A549 (cell line): ENCODE measurements around the gene EPS15. TPM values are rescaled to one million over a fixed set of nuclear protein-coding genes. Genes with fewer than 3 reads are reported as not detected.
"Not testable (repeated sequence)": the region's sequence is repeated elsewhere in the genome, so short reads cannot be mapped to it uniquely, and the experiment has no call there.

Source experiments
- ATAC-seq, 2 experiments: fragments of 200-7000 bp in 1 of 2; fragments of >200 bp in 1 of 2; cut with Nextera tagmentation in 1 of 2; cut with Tn5 transposase in 1 of 2; 3 replicates each; pipeline versions ENCODE4 v1.8.0 to v1.9.1; 2018 to 2020; ENCODE audit warnings: mild to moderate bottlenecking in 1 of 2, moderate library complexity in 1 of 2
- CTCF ChIA-PET: fragments of 300-600 bp; sonication (Branson Sonifier 250); formaldehyde crosslinking; extraction: SDS; loops from one replicate; lab custom pipeline; 2021; ENCODE audit warnings: antibody characterized with exemption, inconsistent platforms; lab: Yijun Ruan, JAX
- POLR2A ChIA-PET: fragments of 350-600 bp; formaldehyde crosslinking; extraction: SDS; loops from one replicate; lab custom pipeline; 2021; ENCODE audit warnings: antibody characterized with exemption, inconsistent platforms; lab: Yijun Ruan, JAX
- DNase-seq, 2 experiments: peaks; one replicate each; pipeline versions ENCODE4 v3.0.0 to v3.0.0-alpha.2; 2011 to 2016; ENCODE audit warnings: low read depth in 1 of 2, low spot score in 1 of 2
- FAIRE-seq: peaks from 2 replicates; lab custom pipeline; 2011; peaks lifted over from hg19 to GRCh38; lab: Jason Lieb, UNC
- H3K27ac ChIP-seq, 2 experiments: fragments of >200 bp; sonication (Bioruptor Twin); formaldehyde crosslinking; 3 replicates each; pipeline ENCODE4 v1.5.1; 2016 to 2017
- H3K4me1 ChIP-seq: fragments of >200 bp; sonication (Bioruptor Twin); formaldehyde crosslinking; 3 replicates; pipeline ENCODE4 v1.6.1; 2016
- H3K4me2 ChIP-seq: fragments of >200 bp; sonication (Bioruptor Twin); formaldehyde crosslinking; 3 replicates; pipeline ENCODE4 v1.6.1; 2016
- H3K4me3 ChIP-seq: fragments of >200 bp; sonication (Bioruptor Twin); formaldehyde crosslinking; 3 replicates; pipeline ENCODE4 v1.5.1; 2016
- H3K9me3 ChIP-seq: fragments of >200 bp; sonication (Bioruptor Twin); formaldehyde crosslinking; 3 replicates; pipeline ENCODE4 v1.6.1; 2016
- CHD4 ChIP-seq: fragments of 200-600 bp; sonication (generic); IDR thresholded peaks from 2 replicates; pipeline ENCODE4 v1.6.1; 2016; ENCODE audit warnings: antibody characterized with exemption, mild to moderate bottlenecking, borderline replicate concordance
- EHMT2 ChIP-seq: fragments of 200-600 bp; sonication (generic); IDR thresholded peaks from 2 replicates; pipeline ENCODE4 v1.6.1; 2016; ENCODE audit warnings: antibody characterized with exemption, low read depth, mild to moderate bottlenecking, moderate library complexity
- FOSB ChIP-seq: fragments of 250-450 bp; sonication (Bioruptor Pico); IDR thresholded peaks from 2 replicates; pipeline ENCODE4 v1.5.0; 2020; ENCODE audit warnings: mild to moderate bottlenecking, moderate library complexity
- FOSL2 ChIP-seq, 2 experiments: fragments of 450-650 bp in 1 of 2; fragments of >200 bp in 1 of 2; sonication (Bioruptor Twin) in 1 of 2; formaldehyde crosslinking; IDR thresholded peaks; 2 replicates each; pipeline versions ENCODE4 v1.5.0 to v1.6.1; 2016 to 2020; ENCODE audit warnings: mild to moderate bottlenecking in 1 of 2, moderate library complexity in 1 of 2
- HOXB13 ChIP-seq: fragments of 250-450 bp; sonication (Bioruptor Pico); IDR thresholded peaks from 2 replicates; pipeline ENCODE4 v1.5.0; 2020; ENCODE audit warnings: low read depth, mild to moderate bottlenecking, moderate library complexity
- JUNB ChIP-seq: fragments of >200 bp; sonication (Bioruptor Twin); formaldehyde crosslinking; IDR thresholded peaks from 2 replicates; pipeline ENCODE4 v1.6.1; 2016
- MAFK ChIP-seq: fragments of 450-650 bp; IDR thresholded peaks from 2 replicates; pipeline ENCODE4 v1.6.1; 2014; ENCODE audit not compliant: partially characterized antibody
- MYC ChIP-seq: IDR thresholded peaks from 2 replicates; pipeline ENCODE4 v1.6.1; 2012; ENCODE audit warnings: mild to moderate bottlenecking, inconsistent platforms, low read length, improper control_type of control experiment, borderline replicate concordance
- NPAS2 ChIP-seq: fragments of 250-450 bp; sonication (Bioruptor Pico); IDR thresholded peaks from 2 replicates; pipeline ENCODE4 v1.8.0; 2022; ENCODE audit warnings: mild to moderate bottlenecking, moderate library complexity, borderline replicate concordance
- POLR2A ChIP-seq: IDR thresholded peaks from 2 replicates; pipeline ENCODE4 v1.6.1; 2012; ENCODE audit warnings: mild to moderate bottlenecking, low read length
- POLR2AphosphoS2 ChIP-seq: conservative IDR thresholded peaks from 2 replicates; pipeline ENCODE4 v1.6.1; 2012; ENCODE audit warnings: low read length, improper control_type of control experiment, inconsistent platforms
- TP53 ChIP-seq: fragments of 250-450 bp; sonication (Bioruptor Pico); IDR thresholded peaks from 2 replicates; pipeline ENCODE4 v1.5.0; 2021; ENCODE audit warnings: mild to moderate bottlenecking, moderate library complexity
- USF2 ChIP-seq: fragments of 450-650 bp; IDR thresholded peaks from 2 replicates; pipeline ENCODE4 v1.6.1; 2014; ENCODE audit warnings: antibody characterized with exemption
- ZNF302 ChIP-seq: fragments of 250-450 bp; sonication (Bioruptor Pico); IDR thresholded peaks from 2 replicates; pipeline ENCODE4 v1.9.0; 2021; ENCODE audit warnings: inconsistent platforms, mild to moderate bottlenecking, moderate library complexity
- ZSCAN20 ChIP-seq: fragments of 250-450 bp; sonication (Bioruptor Pico); IDR thresholded peaks from 2 replicates; pipeline ENCODE4 v1.8.0; 2022; ENCODE audit warnings: mild to moderate bottlenecking, moderate library complexity
- WGBS: methylation state at CpG from one replicate; pipeline ENCODE4 v1.1.6; 2017; ENCODE audit errors: missing lambda C conversion rate; 5-methylcytosine and 5-hydroxymethylcytosine counted together
- polyA plus RNA-seq, 4 experiments: library from polyadenylated mRNA; depleted of rRNA in 3 of 4; stranded (reverse); fragments of >200 nt; fragmentation: RNase III in 1 of 4; extraction: RNeasy Plus Mini Kit Qiagen cat#74134 plus additional on column Dnase treatment in 1 of 4; gene quantifications; 2 replicates in 3 of 4; 3 replicates in 1 of 4; pipeline ENCODE4 v1.2.3, GENCODE V29; 2011 to 2017
- TF ChIP-seq, protein P1 (sequence below): fragments of 250-450 bp; sonication (Bioruptor Pico); IDR thresholded peaks from 2 replicates; pipeline ENCODE4 v1.5.0; 2021; ENCODE audit warnings: mild to moderate bottlenecking, moderate library complexity, borderline replicate concordance
- TF ChIP-seq, protein P2 (sequence below): IDR thresholded peaks from 2 replicates; pipeline ENCODE4 v1.6.1; 2012; ENCODE audit warnings: low read depth, borderline replicate concordance
- TF ChIP-seq, protein P3 (sequence below): fragments of 250-450 bp; sonication (Bioruptor Pico); IDR thresholded peaks from 2 replicates; pipeline ENCODE4 v1.5.0; 2020; ENCODE audit warnings: low read depth, mild to moderate bottlenecking, moderate library complexity

The EPS15 gene
- polyA plus RNA-seq, 2 of the 4 experiments (the other 2 are of a cell fraction): 10.9 to 35.4 TPM

DNA sequence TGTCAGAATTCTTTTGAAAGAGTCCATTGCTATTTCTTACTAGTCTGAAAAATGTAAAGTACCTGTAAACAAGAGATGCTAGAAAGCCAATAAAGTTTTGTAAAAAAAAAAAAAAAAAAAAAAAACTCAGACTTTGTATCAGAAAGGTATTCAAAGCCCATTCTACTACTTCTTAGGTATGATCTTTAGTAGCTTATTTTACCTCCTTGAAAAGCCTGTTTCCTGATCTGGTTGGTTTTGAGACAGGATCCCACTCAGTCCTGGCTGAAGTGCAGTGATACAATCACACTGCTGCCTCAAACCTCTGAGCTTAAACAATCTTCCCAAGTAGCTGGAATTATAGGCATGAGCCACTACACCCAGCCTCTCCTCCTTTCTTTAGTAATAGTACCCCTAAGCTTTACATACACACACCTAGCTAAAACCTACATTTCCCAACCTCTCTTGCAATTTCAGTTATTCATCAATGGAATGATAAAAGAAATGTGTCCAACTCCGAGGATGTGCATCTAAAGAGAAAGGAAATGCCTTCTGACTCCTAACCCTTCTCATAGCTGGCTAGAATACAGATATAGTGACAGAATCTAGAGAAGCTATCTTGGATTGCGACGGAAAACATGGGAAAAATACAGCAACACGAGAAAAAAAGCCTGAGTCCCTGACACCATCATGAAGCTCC is 30.6 kb downstream of the EPS15 start (continued):
- TF ChIP-seq ZSCAN20 (CRISPR knock-in tag): no peak
- no peak for TF ChIP-seq FOSB

GRCh38 chr1:51487628-51488027 is 31.4 kb downstream of the EPS15 start:
- POLR2A ChIA-PET: no interaction called here
- DNase-seq: no peak
- CTCF ChIA-PET: no interaction called here
- Histone ChIP-seq H3K4me1 (peaks cover 16% of the 10 kb centered on the region; the same call in 1 of the 3 replicates), H3K9me3 (no peaks in the 10 kb centered on the region), H3K27ac (no peak overlapping the region), H3K4me2 (no peak overlapping the region), H3K4me3 (no peak overlapping the region)
- TF ChIP-seq POLR2A (no peak), JUNB (no peak)
- TF ChIP-seq, protein P1, sequence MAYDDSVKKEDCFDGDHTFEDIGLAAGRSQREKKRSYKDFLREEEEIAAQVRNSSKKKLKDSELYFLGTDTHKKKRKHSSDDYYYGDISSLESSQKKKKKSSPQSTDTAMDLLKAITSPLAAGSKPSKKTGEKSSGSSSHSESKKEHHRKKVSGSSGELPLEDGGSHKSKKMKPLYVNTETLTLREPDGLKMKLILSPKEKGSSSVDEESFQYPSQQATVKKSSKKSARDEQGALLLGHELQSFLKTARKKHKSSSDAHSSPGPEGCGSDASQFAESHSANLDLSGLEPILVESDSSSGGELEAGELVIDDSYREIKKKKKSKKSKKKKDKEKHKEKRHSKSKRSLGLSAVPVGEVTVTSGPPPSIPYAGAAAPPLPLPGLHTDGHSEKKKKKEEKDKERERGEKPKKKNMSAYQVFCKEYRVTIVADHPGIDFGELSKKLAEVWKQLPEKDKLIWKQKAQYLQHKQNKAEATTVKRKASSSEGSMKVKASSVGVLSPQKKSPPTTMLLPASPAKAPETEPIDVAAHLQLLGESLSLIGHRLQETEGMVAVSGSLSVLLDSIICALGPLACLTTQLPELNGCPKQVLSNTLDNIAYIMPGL (CRISPR knock-in tag): no peak
- ATAC-seq: no peak
- WGBS: 90% methylated on average over 1 of the region's 1 CpG
- FAIRE-seq: no peak

DNA sequence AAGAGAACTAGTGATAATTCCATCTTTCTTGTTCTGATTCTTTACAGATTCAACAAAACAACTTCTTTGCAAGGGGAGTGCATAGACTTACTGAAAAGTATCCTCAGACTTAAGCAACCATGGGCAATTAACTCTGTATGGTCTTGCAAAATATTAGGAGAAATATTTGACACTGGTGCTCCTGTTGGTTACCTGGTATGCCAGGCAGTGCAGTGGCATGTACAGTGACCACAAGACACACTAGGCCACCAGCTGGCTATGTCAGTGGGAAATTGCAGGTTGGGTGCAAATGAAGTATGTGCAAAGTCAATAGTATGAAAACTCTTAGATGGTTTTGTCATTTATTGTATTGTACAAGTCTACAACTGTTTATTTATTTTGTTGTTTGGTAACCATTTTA is 34.5 kb downstream of the EPS15 start:
- ChIA-PET CTCF (no interaction called here), POLR2A (no interaction called here)
- DNase-seq (no peak), ATAC-seq (no peak), FAIRE-seq (no peak)
- no peak overlapping the region for H3K4me3 ChIP-seq
- no peak overlapping the region for H3K4me2 ChIP-seq
- H3K27ac ChIP-seq: no peak overlapping the region
- no peaks in the 10 kb centered on the region for H3K9me3 ChIP-seq
- peaks cover 10% of the 10 kb centered on the region; the same call in 1 of the 3 replicates for H3K4me1 ChIP-seq
- TF ChIP-seq ZSCAN20 (CRISPR knock-in tag) (no peak), MYC (no peak), FOSL2 (IDR thresholded peaks at IDR 0.05) (no peak), FOSL2 (CRISPR knock-in tag; IDR thresholded peaks at IDR 0.05) (no peak), TP53 (no peak)

DNA sequence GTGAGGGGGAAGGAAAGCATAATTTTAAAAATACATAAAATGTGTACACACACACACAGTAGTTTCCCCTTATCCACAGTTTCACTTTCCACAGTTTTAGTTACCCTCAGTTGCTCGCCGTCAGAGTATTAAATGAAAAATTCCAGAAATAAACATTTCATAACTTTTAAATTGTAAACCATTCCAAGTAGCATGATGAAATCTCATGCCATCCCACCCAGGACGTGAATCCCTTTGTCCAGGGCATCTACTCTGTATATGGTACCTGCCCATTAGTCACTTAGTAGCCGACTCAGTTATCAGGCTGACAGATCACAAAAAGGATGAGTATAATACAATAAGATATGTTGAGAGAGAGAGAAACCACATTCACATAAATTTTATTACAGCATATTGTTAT is 36.2 kb downstream of the EPS15 start:
- POLR2A ChIA-PET: no interaction called here
- CTCF ChIA-PET: no interaction called here

DNA sequence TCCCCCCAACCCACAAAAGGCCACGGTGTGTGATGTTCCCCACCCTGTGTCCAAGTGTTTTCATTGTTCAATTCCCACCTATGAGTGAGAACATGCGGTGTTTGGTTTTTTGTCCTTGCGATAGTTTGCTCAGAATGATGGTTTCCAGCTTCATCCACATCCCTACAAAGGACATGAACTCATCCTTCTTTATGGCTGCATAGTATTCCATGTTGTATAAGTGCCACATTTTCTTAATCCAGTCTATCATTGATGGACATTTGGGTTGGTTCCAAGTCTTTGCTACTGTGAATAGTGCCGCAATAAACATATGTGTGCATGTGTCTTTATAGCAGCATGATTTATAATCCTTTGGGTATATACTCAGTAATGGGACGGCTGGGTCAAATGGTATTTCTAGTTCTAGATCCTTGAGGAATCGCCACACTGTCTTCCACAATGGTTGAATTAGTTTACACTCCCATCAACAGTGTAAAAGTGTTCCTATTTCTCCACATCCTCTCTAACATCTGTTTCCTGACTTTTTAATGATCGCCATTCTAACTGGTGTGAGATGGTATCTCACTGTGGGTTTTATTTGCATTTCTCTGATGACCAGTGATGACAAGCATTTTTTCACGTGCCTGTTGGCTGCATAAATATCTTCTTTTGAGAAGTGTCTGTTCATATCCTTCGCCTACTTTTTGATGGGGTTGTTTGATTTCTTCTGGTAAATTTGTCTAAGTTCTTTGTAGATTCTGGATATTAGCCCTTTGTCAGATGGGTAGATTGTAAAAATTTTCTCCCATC is 44.0 kb downstream of the EPS15 start:
- H3K9me3 ChIP-seq, CTCF ChIA-PET, POLR2A ChIA-PET, FAIRE-seq, DNase-seq, ATAC-seq, H3K4me1 ChIP-seq, H3K4me2 ChIP-seq, H3K4me3 ChIP-seq, H3K27ac ChIP-seq: not testable (repeated sequence)
- 97% methylated on average over 9 of the region's 9 CpGs for WGBS

More for the DNA sequence above, 36.2 kb downstream of the EPS15 start:
- TF ChIP-seq POLR2AphosphoS2 (no peak), FOSL2 (IDR thresholded peaks at IDR 0.05) (no peak), FOSL2 (CRISPR knock-in tag; IDR thresholded peaks at IDR 0.05) (no peak), CHD4 (no peak), USF2 (no peak), ZNF302 (CRISPR knock-in tag) (no peak), NPAS2 (no peak), MYC (no peak), HOXB13 (CRISPR knock-in tag) (no peak), EHMT2 (no peak), MAFK (no peak)
- TF ChIP-seq, protein P2, sequence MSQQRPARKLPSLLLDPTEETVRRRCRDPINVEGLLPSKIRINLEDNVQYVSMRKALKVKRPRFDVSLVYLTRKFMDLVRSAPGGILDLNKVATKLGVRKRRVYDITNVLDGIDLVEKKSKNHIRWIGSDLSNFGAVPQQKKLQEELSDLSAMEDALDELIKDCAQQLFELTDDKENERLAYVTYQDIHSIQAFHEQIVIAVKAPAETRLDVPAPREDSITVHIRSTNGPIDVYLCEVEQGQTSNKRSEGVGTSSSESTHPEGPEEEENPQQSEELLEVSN: no peak
- TF ChIP-seq, protein P1 (CRISPR knock-in tag): no peak
- TF ChIP-seq, protein P3, sequence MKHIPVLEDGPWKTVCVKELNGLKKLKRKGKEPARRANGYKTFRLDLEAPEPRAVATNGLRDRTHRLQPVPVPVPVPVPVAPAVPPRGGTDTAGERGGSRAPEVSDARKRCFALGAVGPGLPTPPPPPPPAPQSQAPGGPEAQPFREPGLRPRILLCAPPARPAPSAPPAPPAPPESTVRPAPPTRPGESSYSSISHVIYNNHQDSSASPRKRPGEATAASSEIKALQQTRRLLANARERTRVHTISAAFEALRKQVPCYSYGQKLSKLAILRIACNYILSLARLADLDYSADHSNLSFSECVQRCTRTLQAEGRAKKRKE (CRISPR knock-in tag): no peak
- Histone ChIP-seq H3K4me2 (no peak overlapping the region), H3K4me3 (no peak overlapping the region), H3K9me3 (no peaks in the 10 kb centered on the region), H3K27ac (no peak overlapping the region), H3K4me1 (peaks cover 6% of the 10 kb centered on the region; the same call in 1 of the 3 replicates)
- DNase-seq (no peak), FAIRE-seq (no peak), ATAC-seq (no peak)
- WGBS: 80% methylated on average over 4 of the region's 4 CpGs
